Measurements from ENCODE around the gene GDPD5.

Gene GDPD5

GRCh38 chr11:75403037-75403436 is 122.7 kb downstream of the GDPD5 start:
- Histone ChIP-seq H3K79me2 (ENCODE audit: insufficient read depth, low read length) (peaks cover 46% of the 10 kb centered on the region), H3K27me3 (ENCODE audit: insufficient read depth, low read length) (no peaks in the 10 kb centered on the region), H3K4me3 (ENCODE audit: low read depth, low read length, poor library complexity, severe bottlenecking) (no peak overlapping the region), H3K9ac (ENCODE audit: low read length) (no peak overlapping the region), H4K20me1 (ENCODE audit: insufficient read depth, low read length) (peaks cover 11% of the 10 kb centered on the region), H3K4me2 (ENCODE audit: low read length) (peak overlapping the region; percentile 90; the same call in 1 of the 2 replicates), H3K27ac (ENCODE audit: low read depth, low read length, poor library complexity, severe bottlenecking) (no peak overlapping the region), H3K36me3 (ENCODE audit: insufficient read depth, low read length) (peaks cover 82% of the 10 kb centered on the region), H3F3A (ENCODE audit: insufficient read depth, low read length) (no peaks in the 10 kb centered on the region; the same call in 1 of the 2 replicates), H2AFZ (ENCODE audit: low read length) (no peak overlapping the region), H3K9me3 (ENCODE audit: low read length) (no peaks in the 10 kb centered on the region), H3K9me2 (ENCODE audit: low read depth, low read length) (no peaks in the 10 kb centered on the region), H3K4me1 (ENCODE audit: insufficient read depth, low read length, severe bottlenecking) (peaks cover 26% of the 10 kb centered on the region)
- TF ChIP-seq CTCF (IDR thresholded peaks at IDR 0.05; ENCODE audit: low read length), result no peak
- TF ChIP-seq EZH2 (IDR thresholded peaks at IDR 0.05; ENCODE audit: borderline replicate concordance, low read length), result no peak

- H3K4me3 ChIP-seq (ENCODE audit: low read depth, low read length, poor library complexity, severe bottlenecking), result peak overlapping the region; percentile 96
- no peaks in the 10 kb centered on the region for H3K9me3 ChIP-seq (ENCODE audit: low read length)
- peaks cover 11% of the 10 kb centered on the region for H4K20me1 ChIP-seq (ENCODE audit: insufficient read depth, low read length)
- no peaks in the 10 kb centered on the region for H3K27me3 ChIP-seq (ENCODE audit: insufficient read depth, low read length)
- peaks cover 76% of the 10 kb centered on the region for H3K36me3 ChIP-seq (ENCODE audit: insufficient read depth, low read length)
- H2AFZ ChIP-seq (ENCODE audit: low read length), result no peak overlapping the region
- H3K9me2 ChIP-seq (ENCODE audit: low read depth, low read length), result no peaks in the 10 kb centered on the region
- TF ChIP-seq CTCF (IDR thresholded peaks at IDR 0.05; ENCODE audit: low read length) (no peak), EZH2 (IDR thresholded peaks at IDR 0.05; ENCODE audit: borderline replicate concordance, low read length) (no peak)
- peaks cover 46% of the 10 kb centered on the region for H3K79me2 ChIP-seq (ENCODE audit: insufficient read depth, low read length)
- H3K27ac ChIP-seq (ENCODE audit: low read depth, low read length, poor library complexity, severe bottlenecking), result no peak overlapping the region
- H3K9ac ChIP-seq (ENCODE audit: low read length), result no peak overlapping the region; the same call in 1 of the 2 replicates
- peak overlapping the region; percentile 90 for H3K4me2 ChIP-seq (ENCODE audit: low read length)
- H3K4me1 ChIP-seq (ENCODE audit: insufficient read depth, low read length, severe bottlenecking), result peaks cover 26% of the 10 kb centered on the region
- no peaks in the 10 kb centered on the region; the same call in 1 of the 2 replicates for H3F3A ChIP-seq (ENCODE audit: insufficient read depth, low read length)
These were observed 123.6 kb downstream of the GDPD5 start for GRCh38 chr11:75402002-75402773.

- TF ChIP-seq CTCF (IDR thresholded peaks at IDR 0.05; ENCODE audit: low read length) (no peak), EZH2 (IDR thresholded peaks at IDR 0.05; ENCODE audit: borderline replicate concordance, low read length) (no peak)
- H3K4me2 ChIP-seq (ENCODE audit: low read length), result peak overlapping the region; percentile 90
- peaks cover 26% of the 10 kb centered on the region for H3K4me1 ChIP-seq (ENCODE audit: insufficient read depth, low read length, severe bottlenecking)
- peak overlapping the region; percentile 81 for H3K27ac ChIP-seq (ENCODE audit: low read depth, low read length, poor library complexity, severe bottlenecking)
- H3K9ac ChIP-seq (ENCODE audit: low read length), result peak overlapping the region; percentile 98
- peaks cover 11% of the 10 kb centered on the region for H4K20me1 ChIP-seq (ENCODE audit: insufficient read depth, low read length)
- no peaks in the 10 kb centered on the region for H3K9me2 ChIP-seq (ENCODE audit: low read depth, low read length)
- no peaks in the 10 kb centered on the region for H3F3A ChIP-seq (ENCODE audit: insufficient read depth, low read length)
- peak overlapping the region; percentile 96 for H3K4me3 ChIP-seq (ENCODE audit: low read depth, low read length, poor library complexity, severe bottlenecking)
- H3K36me3 ChIP-seq (ENCODE audit: insufficient read depth, low read length), result peaks cover 57% of the 10 kb centered on the region
- H2AFZ ChIP-seq (ENCODE audit: low read length), result no peak overlapping the region
- no peaks in the 10 kb centered on the region for H3K9me3 ChIP-seq (ENCODE audit: low read length)
- no peaks in the 10 kb centered on the region for H3K27me3 ChIP-seq (ENCODE audit: insufficient read depth, low read length)
- peaks cover 46% of the 10 kb centered on the region for H3K79me2 ChIP-seq (ENCODE audit: insufficient read depth, low read length)
These were observed 125.4 kb downstream of the GDPD5 start for GRCh38 chr11:75400146-75400865.
